Measurements from ENCODE around the gene TMEM150C.
"Not testable (repeated sequence)": the region's sequence is repeated elsewhere in the genome, so short reads cannot be mapped to it uniquely, and the experiment has no call there.

The TMEM150C gene

GRCh38 chr4:82510216-82510615 is 51.6 kb downstream of the TMEM150C start:
- no peak for DNase-seq

GRCh38 chr4:82508806-82509428 is 52.9 kb downstream of the TMEM150C start:
- DNase-seq: no peak

DNA sequence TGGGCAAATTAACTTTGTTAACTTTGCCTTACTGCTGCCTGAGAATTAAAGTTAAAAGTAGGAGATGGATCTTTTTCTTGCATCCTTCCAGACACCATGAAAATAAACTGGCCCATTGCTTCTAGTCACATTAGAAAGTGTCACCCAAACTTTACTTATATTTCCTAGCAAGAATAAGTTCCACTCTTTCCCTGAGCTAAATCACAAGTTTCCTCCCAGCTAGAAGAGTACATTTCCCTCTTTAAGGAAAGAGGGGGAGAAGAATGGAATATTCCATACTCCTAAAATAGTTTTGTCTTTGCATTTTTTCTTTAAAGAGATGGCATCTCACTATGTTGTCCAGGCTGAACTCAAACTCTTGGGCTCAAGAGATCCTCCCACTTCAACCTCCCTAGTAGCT is 53.8 kb downstream of the TMEM150C start:
- DNase-seq: no peak

GRCh38 chr4:82501154-82501442 is 60.7 kb downstream of the TMEM150C start:
- no peak for DNase-seq

DNA sequence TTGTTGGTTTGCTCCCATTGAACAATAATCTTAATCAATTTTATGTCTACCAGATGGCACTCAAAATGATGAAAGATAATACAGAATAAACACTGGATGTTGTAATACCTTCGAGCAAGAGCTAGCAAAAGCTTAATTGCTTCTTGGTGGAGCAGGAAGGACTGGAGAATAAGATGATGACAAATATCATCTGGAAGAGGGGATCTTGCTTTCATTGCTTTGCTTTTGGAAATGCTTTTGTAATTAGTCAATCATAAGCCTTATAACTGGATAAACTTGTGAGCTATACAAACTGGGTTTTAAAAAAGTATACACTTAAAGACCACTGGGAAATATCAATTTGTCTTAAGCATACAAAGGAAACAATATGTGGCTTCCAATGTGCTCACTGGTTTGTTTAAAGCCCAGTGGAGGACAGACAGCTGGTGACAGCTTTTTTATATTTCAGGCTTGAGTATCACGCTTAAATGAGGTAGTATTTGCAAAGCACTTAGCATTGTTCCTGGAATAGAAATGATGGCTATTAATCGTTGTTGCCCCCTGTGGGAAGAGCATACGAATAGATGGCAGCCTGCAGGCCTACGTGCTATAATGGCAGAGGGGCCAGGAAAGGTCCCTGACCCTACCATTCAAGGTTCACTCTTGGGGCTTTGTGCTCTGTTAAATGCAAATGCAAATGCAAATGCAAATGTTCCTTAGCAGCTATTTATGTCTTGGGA is 61.2 kb downstream of the TMEM150C start:
- no peak for DNase-seq

- DNase-seq: no peak
Observed at GRCh38 chr4:82499738-82500434, 61.9 kb downstream of the TMEM150C start.

- no peak for DNase-seq
Observed at GRCh38 chr4:82496349-82496748, 65.4 kb downstream of the TMEM150C start.

GRCh38 chr4:82495666-82496065 is 66.1 kb downstream of the TMEM150C start:
- no peak for DNase-seq

- no peak for DNase-seq
Observed at GRCh38 chr4:82493721-82494425, 67.9 kb downstream of the TMEM150C start.

GRCh38 chr4:82491251-82491960 is 70.4 kb downstream of the TMEM150C start:
- DNase-seq: no peak

- no peak for DNase-seq
Observed at GRCh38 chr4:82489987-82490386, 71.8 kb downstream of the TMEM150C start.

DNA sequence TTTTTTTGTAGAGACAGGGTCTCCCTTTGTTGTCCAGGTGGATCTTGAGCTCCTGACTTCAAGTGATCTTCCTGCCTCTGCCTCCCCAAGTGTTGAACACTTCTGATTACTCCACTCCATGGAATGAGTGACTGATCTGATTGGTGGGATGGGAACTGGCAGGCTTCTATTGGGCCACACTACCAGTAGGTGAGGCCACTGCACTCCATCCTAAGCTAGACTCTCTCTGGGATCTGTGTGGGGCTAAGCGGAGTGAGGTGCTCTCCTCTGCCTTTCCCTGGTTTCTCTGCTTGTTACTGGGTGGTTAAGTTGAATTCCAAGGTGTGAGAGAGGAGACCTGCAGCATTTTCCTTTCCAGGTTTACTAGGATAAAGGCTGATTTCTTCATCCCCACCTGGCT is 72.7 kb downstream of the TMEM150C start:
- DNase-seq: no peak

DNA sequence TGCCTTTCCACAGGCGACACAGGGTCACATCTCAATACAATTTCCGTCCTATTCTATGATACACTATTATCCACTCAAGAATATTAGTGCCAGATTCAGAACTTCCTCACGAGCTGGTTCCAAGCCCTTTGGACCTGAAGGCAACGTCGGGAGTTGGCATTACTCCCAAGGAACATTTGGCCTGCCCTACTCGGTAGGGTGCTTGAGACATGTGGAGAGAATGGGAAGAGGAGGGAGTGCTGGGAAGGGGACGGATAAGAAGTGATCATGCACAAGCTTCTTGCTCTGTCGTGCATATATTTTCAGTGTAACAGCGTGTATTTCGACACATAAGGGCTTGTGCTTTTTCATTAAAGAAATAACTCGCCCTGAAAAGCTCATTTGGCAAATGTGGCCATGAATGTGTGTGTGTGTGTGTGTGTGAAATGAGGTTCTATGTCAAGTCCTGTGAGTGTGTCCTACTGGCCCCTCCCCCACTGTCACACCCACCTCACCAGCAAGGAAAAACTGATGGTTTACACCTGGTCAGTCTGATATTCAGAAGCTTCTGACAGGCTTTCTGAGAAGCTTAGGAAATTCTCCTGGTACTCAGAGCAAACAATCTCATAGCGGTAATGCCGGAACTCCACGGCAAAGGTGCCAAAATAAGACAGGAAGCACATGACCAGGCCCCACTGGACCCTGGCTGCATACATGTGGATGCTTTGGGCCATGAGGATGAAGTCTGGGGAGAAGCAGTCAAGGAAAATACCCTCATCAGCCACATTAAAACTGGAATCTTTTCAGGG is 76.6 kb downstream of the TMEM150C start:
- no peak for DNase-seq

DNA sequence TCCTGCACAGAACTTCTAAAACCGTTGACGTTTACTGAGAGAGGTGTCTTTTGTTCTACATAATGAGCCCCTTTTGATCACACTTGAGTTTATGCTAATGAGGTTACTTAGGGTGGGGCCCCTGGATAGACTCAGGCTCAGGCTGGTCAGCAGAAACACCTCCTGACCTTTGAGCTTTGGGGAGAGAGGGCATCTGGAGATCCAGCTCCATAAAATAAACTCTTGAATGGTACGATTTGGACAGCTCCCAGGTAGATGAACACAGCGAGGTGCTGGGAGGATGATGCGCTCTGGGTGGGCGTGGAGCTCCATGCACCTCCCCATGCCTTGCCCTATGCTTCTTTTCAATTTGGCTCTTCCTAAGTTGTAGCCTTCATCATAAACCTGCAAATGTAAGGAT is 79.4 kb downstream of the TMEM150C start:
- DNase-seq: no peak

- DNase-seq: no peak
Observed at GRCh38 chr4:82481506-82481840, 80.3 kb downstream of the TMEM150C start.

- no peak for DNase-seq
Observed at GRCh38 chr4:82480771-82481505, 80.8 kb downstream of the TMEM150C start.

GRCh38 chr4:82479562-82479961 is 82.2 kb downstream of the TMEM150C start:
- no peak for DNase-seq

DNA sequence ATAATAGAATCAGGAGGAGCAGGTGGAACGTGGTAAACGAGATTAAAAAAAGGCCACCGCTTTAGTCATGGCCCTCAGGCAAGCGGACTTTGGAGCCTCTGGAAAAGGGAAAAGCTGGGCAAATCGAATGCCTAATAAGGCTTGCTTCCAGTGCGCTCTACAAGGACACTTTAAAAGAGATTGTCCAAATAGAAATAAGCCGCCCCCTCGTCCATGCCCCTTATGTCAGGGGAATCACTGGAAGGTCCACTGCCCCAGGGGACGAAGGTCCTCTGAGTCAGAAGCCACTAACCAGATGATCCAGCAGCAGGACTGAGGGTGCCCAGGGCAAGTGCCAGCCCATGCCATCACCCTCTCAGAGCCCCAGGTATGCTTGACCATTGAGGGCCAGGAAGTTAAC is 84.3 kb downstream of the TMEM150C start:
- not testable (repeated sequence) for DNase-seq

DNA sequence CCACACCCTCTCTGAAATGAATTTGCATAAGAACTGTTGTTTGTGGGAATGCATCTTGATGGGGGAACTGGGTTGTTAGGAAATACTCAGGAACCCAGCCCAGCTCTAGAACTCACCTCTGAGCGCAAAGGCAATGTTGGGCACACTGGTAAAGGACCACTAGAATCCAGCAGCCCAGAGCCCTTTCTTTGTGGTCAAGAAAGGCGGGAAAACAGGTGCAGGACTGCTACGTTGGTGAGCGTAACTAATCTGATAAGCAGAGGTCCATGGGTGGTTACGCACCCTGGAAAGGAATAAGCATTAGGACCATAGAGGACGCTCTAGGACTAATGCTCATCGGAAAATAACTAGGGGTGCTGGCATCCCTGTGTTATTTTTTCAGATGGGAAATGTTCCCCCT is 85.9 kb downstream of the TMEM150C start:
- not testable (repeated sequence) for DNase-seq

DNA sequence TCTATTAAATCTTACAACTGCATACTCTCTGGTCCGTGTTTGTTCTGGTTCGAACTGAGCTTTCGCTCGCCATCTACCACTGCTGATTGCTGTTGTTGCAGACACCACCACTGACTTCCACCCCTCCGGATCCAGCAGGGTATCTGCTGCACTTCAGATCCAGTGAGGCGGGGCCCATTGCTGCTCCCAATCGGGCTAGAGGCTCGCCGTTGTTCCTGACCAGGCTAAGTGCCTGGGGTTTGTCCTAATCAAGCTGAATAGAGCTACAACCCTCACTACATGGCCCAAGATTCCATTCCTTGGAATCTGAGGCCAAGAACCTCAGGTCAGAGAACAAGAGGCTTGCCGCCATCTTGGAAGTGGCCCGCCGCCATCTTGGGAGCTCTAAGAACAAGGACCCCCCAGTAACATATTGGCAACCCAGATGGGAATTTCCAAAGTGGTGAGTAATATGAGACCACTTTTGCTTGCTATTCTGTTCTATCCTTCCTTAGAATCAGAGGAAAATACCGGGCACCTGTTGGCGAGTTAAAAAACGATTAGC is 88.1 kb downstream of the TMEM150C start:
- no peak for DNase-seq

DNA sequence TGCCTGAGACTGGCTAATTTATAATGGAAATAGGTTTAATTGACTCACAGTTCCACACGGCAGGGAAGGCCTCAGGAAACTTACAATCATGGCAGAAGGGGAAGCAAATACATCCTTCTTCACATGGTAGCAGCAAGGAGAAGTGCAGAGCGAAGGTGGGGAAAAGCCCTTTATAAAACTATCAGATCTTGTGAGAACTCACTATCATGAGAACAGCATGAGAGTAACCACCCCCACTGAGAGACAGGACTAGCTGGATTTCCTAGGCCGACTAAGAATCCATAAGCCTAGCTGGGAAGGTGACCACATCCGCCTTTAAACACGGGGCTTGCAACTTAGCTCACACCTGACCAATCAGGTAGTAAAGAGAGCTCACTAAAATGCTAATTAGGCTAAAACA is 88.7 kb downstream of the TMEM150C start:
- DNase-seq: not testable (repeated sequence)

Measured in activated CD4-positive, alpha-beta T cell treated with anti-CD3 and anti-CD28 coated beads, Interleukin-2, amount 50 U/mL, for 16 hours (primary cell).